Prostate gland (tissue), 2 donors: ENCODE data around the gene RLF. TPM values are rescaled to one million over a fixed set of nuclear protein-coding genes. Genes with fewer than 3 reads are reported as not detected.

Experiments used
- DNase-seq: peaks from one replicate; pipeline ENCODE4 v3.0.0-alpha.2; 2019; ENCODE audit warnings: low spot score
- H3K27ac ChIP-seq, 2 donors: fragments of 200-600 bp; sonication (generic); 2 replicates each; pipeline ENCODE4 v1.5.1; 2017 to 2019
- H3K27me3 ChIP-seq: fragments of 200-600 bp; sonication (generic); replicated peaks from 2 replicates; pipeline ENCODE4 v1.5.1; 2019; ENCODE audit not compliant: insufficient read depth
- H3K36me3 ChIP-seq, 2 donors: fragments of 200-600 bp; sonication (generic); 1 replicate in 1 of 2; 2 replicates in 1 of 2; pipeline versions ENCODE4 v1.5.1 to v1.8.1; 2017 to 2019
- H3K4me1 ChIP-seq: fragments of 200-600 bp; sonication (generic); replicated peaks from 2 replicates; pipeline ENCODE4 v1.5.1; 2019
- H3K4me3 ChIP-seq, 2 donors: fragments of 200-600 bp; sonication (generic); 2 replicates each; pipeline ENCODE4 v1.5.1; 2017 to 2019
- H3K9me3 ChIP-seq: fragments of 200-600 bp; sonication (generic); 2 replicates; pipeline ENCODE4 v1.5.1; 2017
- CTCF ChIP-seq, 4 experiments: fragments of 200-600 bp in 2 of 4; fragments of 450-650 bp in 2 of 4; sonication (generic) in 2 of 4; IDR thresholded peaks; 1 replicate in 3 of 4; 2 replicates in 1 of 4; pipeline ENCODE4 v1.5.1; 2016 to 2019; ENCODE audit warnings: antibody characterized with exemption in 4 of 4, mild to moderate bottlenecking in 2 of 4, moderate library complexity in 2 of 4
- POLR2A ChIP-seq: fragments of 450-650 bp; IDR thresholded peaks from one replicate; pipeline ENCODE4 v1.6.1; 2016; ENCODE audit warnings: antibody characterized with exemption, mild to moderate bottlenecking
- POLR2AphosphoS5 ChIP-seq: sonication (generic); formaldehyde crosslinking; IDR thresholded peaks from one replicate; pipeline ENCODE4 v1.6.1; 2017; ENCODE audit warnings: antibody characterized with exemption
- WGBS: methylation state at CpG from one replicate; pipeline ENCODE4 v1.1.5; 2018; 5-methylcytosine and 5-hydroxymethylcytosine counted together
- intact Hi-C: fragments of 100-400 bp; cut with DNase I; formaldehyde crosslinking; loops from one replicate; pipeline ENCODE4 v1.14.2; 2022
- total RNA-seq, 2 donors: library from RNA; depleted of rRNA; stranded (reverse); fragments of >200 nt; gene quantifications; one replicate each; pipeline ENCODE4 v1.1.0, GENCODE V29; 2016

RLF gene
- total RNA-seq, 2 donors from 2014 or later = 12.4 to 19.8 TPM

DNA sequence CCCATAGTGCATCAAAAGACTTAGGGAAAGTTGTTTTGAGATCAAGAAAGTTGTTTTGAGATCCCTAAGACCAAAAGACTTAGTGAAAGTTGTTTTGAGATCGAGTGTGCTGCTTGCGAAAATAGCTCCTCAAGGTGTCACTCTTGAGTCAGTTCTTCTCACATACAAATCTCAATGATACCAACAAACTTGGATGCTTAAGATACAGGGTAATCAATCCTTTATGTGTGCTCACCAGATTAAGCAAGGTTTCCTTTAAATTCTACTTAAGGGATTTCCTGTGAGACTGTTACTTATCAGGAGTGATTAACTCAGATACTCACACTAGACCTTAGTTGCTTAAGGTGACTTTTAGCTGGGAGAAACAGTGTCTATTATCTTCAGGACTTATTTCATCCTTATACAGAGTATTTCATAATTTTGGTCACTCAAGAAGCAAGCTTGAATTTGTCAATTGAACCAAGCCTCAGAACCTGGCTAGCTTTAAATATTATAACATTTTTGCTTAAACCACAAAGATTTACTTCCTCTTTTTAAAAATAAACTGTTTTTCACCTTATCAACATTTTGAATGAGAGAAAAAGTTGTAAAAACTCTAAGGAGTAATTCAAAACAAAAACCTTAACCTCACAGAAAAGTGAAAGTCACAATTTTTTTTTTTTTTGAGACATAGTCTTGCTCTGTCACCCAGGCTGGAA is 8.0 kb upstream of the RLF start:
- no peak for TF ChIP-seq POLR2AphosphoS5
- TF ChIP-seq POLR2A = no peak
- peak; percentile 37 to 62 (median 50) for TF ChIP-seq CTCF (IDR thresholded peaks at IDR 0.05)
- peak; percentile 28 for DNase-seq
- intact Hi-C loops = loop anchor here (2.0 to 5.0 kb wide), 2 partner anchors 184 to 252 kb away; no protein-coding TSS in a partner anchor

GRCh38 chr1:40155135-40155534 is 6.1 kb upstream of the RLF start:
- TF ChIP-seq POLR2A = no peak
- TF ChIP-seq POLR2AphosphoS5 = no peak
- TF ChIP-seq CTCF (IDR thresholded peaks at IDR 0.05) = no peak
- Histone ChIP-seq H3K4me1 (no peaks in the 10 kb centered on the region), H3K9me3 (no peaks in the 10 kb centered on the region), H3K4me3 (no peak overlapping the region), H3K27ac (no peak overlapping the region), H3K36me3 (no peaks in the 10 kb centered on the region), H3K27me3 (no peaks in the 10 kb centered on the region)
- WGBS = 88% methylated on average over 3 of the region's 3 CpGs
- DNase-seq = no peak
- intact Hi-C loops = no loop called here

More for the DNA sequence above, 8.0 kb upstream of the RLF start:
- H3K27ac ChIP-seq = no peak overlapping the region
- H3K27me3 ChIP-seq = no peaks in the 10 kb centered on the region
- WGBS = 2% methylated on average over 2 of the region's 2 CpGs
- H3K36me3 ChIP-seq = no peaks in the 10 kb centered on the region
- no peak overlapping the region for H3K4me3 ChIP-seq
- H3K4me1 ChIP-seq = no peaks in the 10 kb centered on the region
- H3K9me3 ChIP-seq = no peaks in the 10 kb centered on the region

- WGBS = 37% methylated on average over 3 of the region's 3 CpGs
- Histone ChIP-seq H3K4me1 (no peaks in the 10 kb centered on the region), H3K9me3 (no peaks in the 10 kb centered on the region), H3K4me3 (no peak overlapping the region), H3K27ac (no peak overlapping the region), H3K36me3 (no peaks in the 10 kb centered on the region), H3K27me3 (no peaks in the 10 kb centered on the region)
- DNase-seq = no peak
- TF ChIP-seq POLR2AphosphoS5 (no peak), POLR2A (no peak), CTCF (IDR thresholded peaks at IDR 0.05) (no peak)
- intact Hi-C loops = no loop called here
Observed at GRCh38 chr1:40155910-40156309, 5.3 kb upstream of the RLF start.

GRCh38 chr1:40160806-40161124 is 422 bp upstream of the RLF start:
- TF ChIP-seq POLR2AphosphoS5 (no peak), CTCF (IDR thresholded peaks at IDR 0.05) (no peak), POLR2A (no peak)
- Histone ChIP-seq H3K4me3 (peak overlapping the region; percentile 85 to 94), H3K27ac (peak overlapping the region; percentile 91 to 95), H3K36me3 (no peaks in the 10 kb centered on the region), H3K27me3 (no peaks in the 10 kb centered on the region), H3K4me1 (no peaks in the 10 kb centered on the region), H3K9me3 (no peaks in the 10 kb centered on the region)
- intact Hi-C loops = loop anchor here (5.0 to 10.0 kb wide), 2 partner anchors 66 to 97 kb away; partner anchors contain the start of genes PPT1 and ZMPSTE24
- WGBS = 24% methylated on average over 7 of the region's 7 CpGs
- no peak for DNase-seq

GRCh38 chr1:40161888-40162397 is 756 bp downstream of the RLF start:
- TF ChIP-seq POLR2AphosphoS5 (no peak), POLR2A (no peak), CTCF (IDR thresholded peaks at IDR 0.05) (peak in 1 of 4 experiments; percentile 15)
- WGBS = under 1% methylated on average over 16 of the region's 16 CpGs
- H3K4me1 ChIP-seq = no peaks in the 10 kb centered on the region

More at GRCh38 chr1:40161888-40162397, 756 bp downstream of the RLF start:
- Histone ChIP-seq H3K36me3 (no peaks in the 10 kb centered on the region), H3K27me3 (no peaks in the 10 kb centered on the region), H3K9me3 (no peaks in the 10 kb centered on the region), H3K27ac (peak overlapping the region; percentile 91 to 95), H3K4me3 (peak overlapping the region; percentile 85 to 94)
- intact Hi-C loops = loop anchor here (5.0 to 10.0 kb wide), 2 partner anchors 67 to 95 kb away; partner anchors contain the start of genes PPT1 and ZMPSTE24
- DNase-seq = peak; percentile 21
